Ovary (tissue), 3 donors: ENCODE results near the gene CALHM1.

Source experiments
- CTCF ChIP-seq, 3 donors: fragments of 450-650 bp in 2 of 3; fragments of 200-600 bp in 1 of 3; IDR thresholded peaks; one replicate each; pipeline versions ENCODE4 v1.5.1 to v1.8.0; 2016 to 2022; ENCODE audit warnings: antibody characterized with exemption in 3 of 3, mild to moderate bottlenecking in 1 of 3
- POLR2A ChIP-seq: fragments of 450-650 bp; IDR thresholded peaks from one replicate; pipeline ENCODE4 v1.6.1; 2017; ENCODE audit warnings: antibody characterized with exemption, mild to moderate bottlenecking, moderate library complexity
- donor health status: DM: no; HTN: no; CAD: no.

- TF ChIP-seq POLR2A = no peak
- no peak for TF ChIP-seq CTCF (IDR thresholded peaks at IDR 0.05)
Observed at GRCh38 chr10:103479135-103479534, 20.4 kb upstream of the CALHM1 start, which contains the start of gene CALHM3.
